Esophagus muscularis mucosa (tissue), 4 donors: ENCODE measurements around the gene PTPN4. TPM values are rescaled to one million over a fixed set of nuclear protein-coding genes. Genes with fewer than 3 reads are reported as not detected.

Experiments
- DNase-seq: peaks from one replicate; pipeline ENCODE4 v3.0.0-alpha.2; 2017; ENCODE audit errors: extremely low spot score
- H3K27ac ChIP-seq, 4 donors: fragments of 200-600 bp; sonication (generic); replicated peaks in 1 of 4; 1 replicate in 3 of 4; 2 replicates in 1 of 4; pipeline ENCODE4 v1.5.1; 2016 to 2019; ENCODE audit warnings: mild to moderate bottlenecking in 1 of 4
- H3K27me3 ChIP-seq, 4 donors: fragments of 200-600 bp; sonication (generic); one replicate each; pipeline versions ENCODE4 v1.5.1 to v1.6.0; 2016 to 2019
- H3K36me3 ChIP-seq, 4 donors: fragments of 200-600 bp; sonication (generic); one replicate each; pipeline ENCODE4 v1.5.1; 2016 to 2019
- H3K4me1 ChIP-seq, 4 donors: fragments of 200-600 bp; sonication (generic); one replicate each; pipeline ENCODE4 v1.5.1; 2016 to 2019
- H3K4me3 ChIP-seq, 4 donors: fragments of 200-600 bp; sonication (generic); 1 replicate in 2 of 4; 2 replicates in 2 of 4; pipeline ENCODE4 v1.5.1; 2016 to 2019; ENCODE audit warnings: mild to moderate bottlenecking in 4 of 4, moderate library complexity in 1 of 4
- H3K9me3 ChIP-seq, 4 donors: fragments of 200-600 bp; sonication (generic); 1 replicate in 3 of 4; 2 replicates in 1 of 4; pipeline ENCODE4 v1.5.1; 2016 to 2019
- CTCF ChIP-seq, 3 experiments: fragments of 200-600 bp in 2 of 3; fragments of 450-650 bp in 1 of 3; sonication (generic) in 2 of 3; IDR thresholded peaks; one replicate each; pipeline ENCODE4 v1.5.1; 2017 to 2019; ENCODE audit warnings: antibody characterized with exemption in 3 of 3, mild to moderate bottlenecking in 2 of 3, moderate library complexity in 1 of 3
- EP300 ChIP-seq: sonication (generic); formaldehyde crosslinking; IDR thresholded peaks from one replicate; pipeline ENCODE4 v1.6.1; 2017; ENCODE audit warnings: antibody characterized with exemption
- POLR2A ChIP-seq: fragments of 450-650 bp; IDR thresholded peaks from one replicate; pipeline ENCODE4 v1.6.1; 2017; ENCODE audit warnings: antibody characterized with exemption, moderate library complexity, mild to moderate bottlenecking, low read depth
- POLR2AphosphoS5 ChIP-seq, 2 donors: sonication (generic); formaldehyde crosslinking; IDR thresholded peaks; one replicate each; pipeline ENCODE4 v1.6.1; 2017; ENCODE audit warnings: antibody characterized with exemption in 2 of 2
- WGBS: methylation state at CpG from one replicate; pipeline ENCODE4 v1.1.5; 2018; 5-methylcytosine and 5-hydroxymethylcytosine counted together
- intact Hi-C: fragments of 100-400 bp; cut with DNase I; formaldehyde crosslinking; loops from one replicate; pipeline ENCODE4 v1.15.1; 2023
- total RNA-seq, 4 donors: library from RNA; depleted of rRNA; stranded (reverse); fragments of >200 nt; gene quantifications; one replicate each; pipeline versions ENCODE4 v1.1.0 to v1.2.1, GENCODE V29; 2016

The PTPN4 gene
- total RNA-seq, 4 donors from 2014 or later = 21.3 to 39.9 (median 24.7) TPM

- Histone ChIP-seq H3K4me3 (no peak overlapping the region), H3K27ac (no peak overlapping the region), H3K9me3 (no peaks in the 10 kb centered on the region), H3K27me3 (no peaks in the 10 kb centered on the region), H3K4me1 (peaks cover 0 to 7% (median 2%) of the 10 kb centered on the region in 4 donors), H3K36me3 (no peaks in the 10 kb centered on the region)
- intact Hi-C loops = loop anchor here (2.0 kb wide), 1 partner anchor 71 kb away; no protein-coding TSS in a partner anchor
- DNase-seq = no peak
- WGBS = 54% methylated on average over 7 of the region's 7 CpGs
- TF ChIP-seq CTCF (IDR thresholded peaks at IDR 0.05) = peak; percentile 47 to 68 (median 56)
- no peak for TF ChIP-seq POLR2A
Observed at GRCh38 chr2:119823734-119824334, 64.1 kb downstream of the PTPN4 start.

- intact Hi-C loops = loop anchor here (2.0 kb wide), 1 partner anchor 124 kb away; no protein-coding TSS in a partner anchor
- no peaks in the 10 kb centered on the region for H3K36me3 ChIP-seq
- no peak overlapping the region for H3K4me3 ChIP-seq
- DNase-seq = no peak
- H3K4me1 ChIP-seq = peaks cover 0 to 7% (median 2%) of the 10 kb centered on the region in 4 donors
- 75% methylated on average over 5 of the region's 5 CpGs for WGBS
- no peak overlapping the region for H3K27ac ChIP-seq
- H3K27me3 ChIP-seq = no peaks in the 10 kb centered on the region
- peaks cover 0 to 3% (median 0%) of the 10 kb centered on the region in 4 donors for H3K9me3 ChIP-seq
- TF ChIP-seq EP300 (no peak), CTCF (IDR thresholded peaks at IDR 0.05) (peak; percentile 27 to 36 (median 30))
Observed at GRCh38 chr2:119826370-119826961, 66.7 kb downstream of the PTPN4 start.

- TF ChIP-seq EP300 (no peak), POLR2A (no peak), CTCF (IDR thresholded peaks at IDR 0.05) (no peak), POLR2AphosphoS5 (IDR thresholded peaks at IDR 0.05) (no peak)
- Histone ChIP-seq H3K9me3 (peaks cover 0 to 3% (median 0%) of the 10 kb centered on the region in 4 donors), H3K27ac (no peak overlapping the region), H3K4me1 (peaks cover 0 to 7% (median 2%) of the 10 kb centered on the region in 4 donors), H3K27me3 (no peaks in the 10 kb centered on the region), H3K4me3 (no peak overlapping the region), H3K36me3 (no peaks in the 10 kb centered on the region)
- intact Hi-C loops = loop anchor here (2.0 kb wide), 1 partner anchor 125 kb away; no protein-coding TSS in a partner anchor
- 79% methylated on average over 5 of the region's 5 CpGs for WGBS
- DNase-seq = no peak
Observed at GRCh38 chr2:119827866-119828507, 68.3 kb downstream of the PTPN4 start.

GRCh38 chr2:119836455-119837142 is 76.9 kb downstream of the PTPN4 start:
- no peak for DNase-seq
- WGBS = 86% methylated on average over 12 of the region's 22 CpGs
- Histone ChIP-seq H3K36me3 (no peaks in the 10 kb centered on the region), H3K27ac (no peak overlapping the region), H3K4me1 (peaks cover 0 to 7% (median 3%) of the 10 kb centered on the region in 4 donors), H3K4me3 (no peak overlapping the region), H3K27me3 (no peaks in the 10 kb centered on the region), H3K9me3 (no peaks in the 10 kb centered on the region)
- TF ChIP-seq CTCF (IDR thresholded peaks at IDR 0.05) (no peak), EP300 (no peak), POLR2A (no peak), POLR2AphosphoS5 (IDR thresholded peaks at IDR 0.05) (no peak)
- intact Hi-C loops = no loop called here
